RPMI8226 (cell line): ENCODE measurements around the gene KCP.

ENCODE experiments used
- DNase-seq: peaks from one replicate; pipeline ENCODE4 v3.0.0-alpha.2; 2015

KCP gene

GRCh38 chr7:128869944-128870285 is 40.6 kb downstream of the KCP start:
- DNase-seq = no peak

GRCh38 chr7:128869138-128869943 is 41.2 kb downstream of the KCP start:
- DNase-seq = peak; percentile 86

DNA sequence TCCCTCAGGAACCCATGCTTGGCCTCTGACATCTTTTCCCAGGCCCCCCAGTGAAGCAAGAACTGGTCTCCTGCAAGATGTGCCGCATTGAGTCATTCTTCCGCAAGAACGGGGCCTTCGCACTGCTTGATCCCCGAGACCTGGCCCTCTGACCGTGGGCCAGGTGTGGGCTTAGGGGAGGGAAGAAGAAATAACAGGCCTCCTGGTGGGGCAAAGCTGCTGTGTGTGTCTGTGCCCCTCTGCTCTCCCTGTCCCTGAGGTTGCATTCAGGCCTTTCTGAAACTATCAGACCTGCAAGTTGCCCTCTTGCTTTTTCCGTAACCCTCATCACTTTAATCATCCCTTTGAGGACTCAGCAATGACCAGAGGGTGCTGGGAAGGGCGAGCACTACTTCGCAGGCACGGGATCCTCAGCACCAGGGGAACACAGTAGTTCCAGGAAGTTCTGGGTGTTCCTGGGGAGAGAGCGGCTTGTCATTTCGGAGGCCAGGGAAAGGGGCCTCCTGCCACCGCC is 41.8 kb downstream of the KCP start:
- no peak for DNase-seq

DNA sequence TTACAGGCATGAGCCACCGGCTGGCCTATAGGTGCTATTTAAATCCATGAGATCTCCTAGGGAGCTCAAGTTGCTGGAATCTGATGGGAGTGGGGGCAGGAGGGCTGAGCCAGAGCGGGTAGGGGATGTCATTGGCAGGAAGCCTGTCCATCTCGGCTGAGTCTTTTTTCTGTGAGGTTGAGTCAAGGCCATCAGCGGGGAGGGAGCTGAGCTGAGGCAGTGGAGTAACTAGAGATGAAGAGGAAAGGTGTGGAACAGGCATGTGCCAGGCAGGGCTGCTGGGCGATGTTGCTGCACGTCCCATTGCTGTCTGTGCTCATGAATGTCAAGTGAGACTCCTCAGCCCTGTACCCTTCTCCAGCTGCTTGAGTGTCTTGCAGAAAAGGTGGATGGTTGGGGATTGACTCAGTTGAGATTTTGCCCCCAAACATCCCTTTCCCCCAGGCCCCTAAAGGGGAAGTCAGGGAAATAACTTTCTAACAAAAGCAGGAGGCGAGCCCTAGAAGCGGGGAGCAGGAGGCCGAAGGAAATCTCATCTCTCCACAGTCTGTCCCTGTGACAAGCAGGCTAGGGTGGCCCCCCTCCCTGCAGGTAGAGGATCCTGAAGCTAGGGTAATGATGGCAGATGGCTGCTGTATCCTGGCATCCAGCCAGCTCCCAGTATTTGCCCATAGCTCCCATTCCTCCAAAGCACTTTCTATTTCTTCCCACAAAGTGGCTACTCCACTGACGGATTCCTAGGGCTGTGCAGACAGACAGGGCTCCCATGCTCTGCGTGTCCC is 42.5 kb downstream of the KCP start:
- no peak for DNase-seq

DNA sequence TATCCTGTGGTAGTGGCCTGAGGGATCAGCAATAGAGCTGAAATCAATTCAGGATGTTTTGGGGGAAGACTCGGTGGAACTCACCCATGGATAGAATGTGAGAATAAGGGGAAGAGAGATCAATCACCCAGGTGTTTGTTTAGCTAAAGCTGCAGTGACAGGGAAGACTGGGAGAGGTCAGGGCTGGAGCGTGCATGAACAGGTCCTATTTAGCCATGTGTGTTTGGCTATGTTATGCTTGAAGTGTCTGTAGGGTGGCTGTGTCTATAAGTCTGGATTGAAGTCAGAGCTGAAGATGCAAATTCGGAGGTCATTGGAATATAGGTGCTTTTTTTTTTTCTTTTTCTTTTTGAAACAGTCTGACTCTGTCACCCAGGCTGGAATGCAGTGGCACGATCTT is 43.3 kb downstream of the KCP start:
- no peak for DNase-seq

DNA sequence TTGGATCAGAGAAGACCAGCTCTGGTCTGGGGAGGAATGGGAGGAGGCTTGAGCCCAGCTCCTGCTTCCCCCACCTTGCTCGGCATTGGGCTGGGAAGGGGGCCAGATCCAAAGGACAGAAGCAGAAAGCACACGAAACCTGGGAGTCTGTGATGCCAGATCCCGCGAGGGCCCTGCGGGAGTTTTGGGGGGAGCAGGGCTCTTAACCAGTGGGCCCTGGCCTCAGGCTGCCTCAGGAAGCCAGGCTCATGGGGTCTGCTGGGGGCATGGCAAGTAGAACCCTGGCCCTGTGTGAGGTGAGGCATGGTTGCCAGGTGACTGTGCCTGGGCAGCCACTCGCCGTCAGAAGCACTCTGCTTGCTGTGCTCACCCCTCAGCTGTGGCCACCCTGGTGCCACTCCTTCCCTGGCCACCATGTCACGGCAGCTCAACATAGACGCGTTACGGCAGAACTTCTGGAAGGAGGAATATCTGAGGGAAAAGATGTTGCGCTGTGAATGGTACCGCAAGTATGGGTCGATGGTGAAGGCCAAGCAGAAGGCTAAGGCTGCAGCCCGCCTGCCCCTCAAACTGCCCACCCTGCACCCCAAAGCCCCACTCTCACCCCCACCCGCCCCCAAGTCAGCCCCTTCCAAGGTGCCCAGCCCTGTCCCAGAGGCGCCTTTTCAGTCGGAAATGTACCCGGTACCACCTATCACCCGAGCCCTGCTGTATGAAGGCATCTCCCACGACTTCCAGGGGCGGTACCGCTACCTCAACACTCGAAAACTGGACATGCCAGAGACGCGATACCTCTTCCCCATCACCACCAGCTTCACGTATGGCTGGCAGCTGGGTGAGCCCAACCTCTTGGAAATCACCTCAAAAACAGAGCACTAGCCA is 44.3 kb downstream of the KCP start:
- DNase-seq = no peak

- DNase-seq = no peak
Observed at GRCh38 chr7:128865303-128865702, 45.2 kb downstream of the KCP start.

GRCh38 chr7:128863433-128863989 is 47.0 kb downstream of the KCP start:
- peak; percentile 80 for DNase-seq

DNA sequence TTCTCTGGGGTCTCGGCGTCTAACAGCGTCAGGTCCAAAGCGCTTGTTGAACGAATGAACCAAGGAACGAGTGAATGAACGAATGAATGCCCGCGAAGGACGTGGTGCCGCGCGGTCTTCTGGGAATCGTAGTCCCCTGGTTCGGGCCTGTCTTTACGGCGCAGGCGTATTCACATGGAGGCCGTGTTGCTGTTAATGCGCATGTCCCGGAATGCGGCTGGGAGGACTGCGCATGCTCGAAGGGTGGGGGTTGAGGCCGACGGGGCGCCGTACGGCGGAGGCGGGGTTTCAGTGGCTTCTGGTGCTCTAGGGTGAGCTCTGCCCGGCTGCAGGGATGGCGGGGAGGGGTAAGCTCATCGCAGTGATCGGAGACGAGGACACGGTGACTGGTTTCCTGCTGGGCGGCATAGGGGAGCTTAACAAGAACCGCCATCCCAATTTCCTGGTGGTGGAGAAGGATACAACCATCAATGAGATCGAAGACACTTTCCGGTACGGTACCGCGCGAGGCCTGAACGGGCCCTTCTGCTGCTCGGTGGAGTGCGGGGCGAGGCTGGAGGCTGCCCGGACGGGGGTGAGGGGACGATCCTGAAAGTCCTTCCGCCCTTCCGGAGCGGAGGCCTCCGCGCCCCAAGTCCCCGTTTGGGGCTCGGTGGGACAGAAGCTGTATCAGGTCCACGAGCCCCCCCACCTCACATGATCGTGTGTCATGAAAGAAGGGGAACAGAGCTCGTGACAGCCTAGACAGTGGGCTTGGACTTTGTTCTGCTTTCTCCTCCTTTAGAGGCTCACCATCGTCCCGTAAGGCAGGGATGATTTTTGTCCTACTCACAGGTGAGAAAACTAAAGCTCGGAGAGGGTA is 47.7 kb downstream of the KCP start, which contains the start of gene ATP6V1F:
Gene ATP6V1F (plus strand): TSS at position 286 of the 862 bp plus-strand sequence. CDS start 49 bp downstream, at position 335.
- DNase-seq = peak; percentile 99

DNA sequence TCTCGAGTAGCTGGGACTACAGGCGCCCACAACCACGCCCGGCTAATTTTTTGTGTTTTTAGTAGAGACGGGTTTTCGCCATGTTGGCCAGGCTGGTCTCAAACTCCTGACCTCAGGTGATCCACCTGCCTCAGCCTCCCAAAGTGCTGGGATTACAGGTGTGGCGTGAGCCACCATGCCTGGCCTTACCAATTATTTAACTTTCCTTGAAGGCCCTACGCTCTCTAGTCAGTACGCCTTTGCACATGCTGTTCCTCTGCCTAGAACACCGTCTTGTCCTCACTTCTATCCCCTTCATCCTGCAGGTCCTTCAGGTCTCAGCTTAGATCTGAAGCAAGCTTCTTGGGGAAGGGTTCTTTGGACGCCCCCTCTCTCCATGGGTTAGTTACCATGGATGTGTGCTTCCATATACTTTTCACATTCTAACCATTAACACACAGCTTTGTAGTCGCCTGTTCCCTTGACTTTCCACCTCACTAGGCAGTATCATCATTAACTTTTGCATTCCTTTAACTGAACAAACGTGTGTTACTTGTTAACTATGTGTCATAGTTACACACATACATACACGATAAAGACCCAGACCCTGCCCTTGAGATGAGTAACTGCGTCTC is 48.4 kb downstream of the KCP start:
- no peak for DNase-seq

- DNase-seq = no peak
Observed at GRCh38 chr7:128860158-128861073, 50.1 kb downstream of the KCP start.

- peak; percentile 78 for DNase-seq
Observed at GRCh38 chr7:128859232-128860157, 51.0 kb downstream of the KCP start.

DNA sequence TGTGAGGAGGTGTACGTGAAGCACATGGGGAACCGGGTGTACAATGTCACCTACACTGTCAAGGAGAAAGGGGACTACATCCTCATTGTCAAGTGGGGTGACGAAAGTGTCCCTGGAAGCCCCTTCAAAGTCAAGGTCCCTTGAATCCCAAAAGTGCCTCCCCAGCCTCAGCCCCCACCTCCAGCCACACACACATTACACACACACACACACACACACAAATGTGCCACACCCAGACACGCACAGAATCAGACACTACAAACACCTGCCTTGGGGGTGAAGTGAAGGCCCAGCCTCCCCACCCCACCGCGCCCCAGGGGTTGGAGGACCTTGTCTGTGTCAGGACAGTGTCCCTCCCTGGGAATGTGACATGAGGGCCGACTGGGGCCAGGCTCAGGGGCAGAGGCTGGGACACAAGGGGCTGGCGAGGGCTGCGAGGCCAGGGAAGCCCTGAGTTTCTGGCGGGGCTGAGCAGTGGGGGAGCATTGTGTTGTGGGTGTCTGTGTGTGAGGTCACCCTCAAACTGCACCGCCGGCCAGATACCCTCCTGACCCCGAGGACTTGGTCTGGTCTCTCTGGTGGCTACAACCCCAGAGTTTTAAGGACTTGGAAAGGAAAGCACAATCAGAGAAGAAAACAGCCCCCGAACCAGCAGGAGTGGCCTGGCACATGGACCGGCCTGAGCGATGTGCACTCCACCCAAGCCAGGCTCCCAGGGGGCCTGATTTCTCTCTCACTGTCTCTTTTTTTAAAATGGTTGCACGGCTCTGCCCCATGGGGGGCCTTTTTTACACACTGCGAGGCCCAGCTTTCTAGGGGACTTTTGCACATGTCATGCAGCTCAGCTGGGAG is 51.9 kb downstream of the KCP start:
- DNase-seq = no peak

- no peak for DNase-seq
Observed at GRCh38 chr7:128856001-128856718, 54.3 kb downstream of the KCP start.

DNA sequence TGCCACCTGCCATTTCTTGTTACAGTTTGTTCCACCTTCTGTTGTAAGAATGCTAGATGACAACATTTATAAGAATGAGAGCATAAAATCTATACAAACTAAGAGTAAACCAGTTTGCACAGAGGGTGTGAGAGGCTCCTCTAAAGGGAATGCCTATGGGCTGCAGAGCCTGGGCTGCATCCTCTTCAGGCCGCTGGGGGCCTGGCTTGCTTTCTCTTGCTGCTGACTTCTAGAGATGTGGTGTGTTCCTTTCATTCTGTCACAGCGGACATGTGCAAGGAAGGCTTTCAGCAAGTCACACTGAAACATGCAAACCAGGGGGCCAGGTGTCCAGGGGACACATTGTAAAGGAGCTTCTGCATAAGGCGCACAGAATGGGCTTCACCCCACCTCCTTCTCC is 55.0 kb downstream of the KCP start:
- no peak for DNase-seq

DNA sequence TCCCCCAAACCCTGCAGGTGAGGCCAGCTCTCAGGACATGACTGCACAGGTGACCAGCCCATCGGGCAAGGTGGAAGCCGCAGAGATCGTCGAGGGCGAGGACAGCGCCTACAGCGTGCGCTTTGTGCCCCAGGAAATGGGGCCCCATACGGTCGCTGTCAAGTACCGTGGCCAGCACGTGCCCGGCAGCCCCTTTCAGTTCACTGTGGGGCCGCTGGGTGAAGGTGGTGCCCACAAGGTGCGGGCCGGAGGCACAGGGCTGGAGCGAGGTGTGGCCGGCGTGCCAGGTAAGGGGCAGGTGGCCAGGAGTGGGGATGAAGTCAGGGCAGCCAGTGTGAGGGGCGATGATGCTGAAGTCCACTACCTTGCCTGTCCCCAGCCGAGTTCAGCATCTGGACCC is 56.1 kb downstream of the KCP start:
- no peak for DNase-seq

GRCh38 chr7:128853799-128854198 is 56.7 kb downstream of the KCP start:
- no peak for DNase-seq
